Mesodermal cell (in vitro differentiated cells): ENCODE measurements around the gene MTFR1L.

Experiments
- H3K27ac ChIP-seq: 2 replicates; pipeline ENCODE4 v1.7.0; 2013; ENCODE audit warnings: mild to moderate bottlenecking, low read depth, low read length, moderate library complexity; ENCODE audit not compliant: severe bottlenecking
- H3K36me3 ChIP-seq: 2 replicates; pipeline ENCODE4 v1.7.1; 2013; ENCODE audit warnings: mild to moderate bottlenecking, low read length, moderate library complexity; ENCODE audit not compliant: control insufficient read depth, insufficient read depth
- H3K4me1 ChIP-seq: one replicate; pipeline ENCODE4 v1.7.1; 2013; ENCODE audit warnings: mild to moderate bottlenecking, low read length; ENCODE audit not compliant: insufficient read depth, control insufficient read depth, poor library complexity, severe bottlenecking
- H3K4me3 ChIP-seq: 2 replicates; pipeline ENCODE4 v1.7.0; 2013; ENCODE audit warnings: low read length, control low read depth, mild to moderate bottlenecking; ENCODE audit not compliant: insufficient read depth, poor library complexity, severe bottlenecking; ENCODE audit errors: extremely low read depth
- H3K9me3 ChIP-seq: 2 replicates; pipeline ENCODE4 v1.7.1; 2013; ENCODE audit warnings: mild to moderate bottlenecking, low read length, moderate library complexity; ENCODE audit not compliant: control insufficient read depth
- WGBS, 2 experiments: methylation state at CpG; one replicate each; pipeline ENCODE4 v1.1.5; 2013; ENCODE audit warnings: missing lambda C conversion rate in 2 of 2; ENCODE audit not compliant: insufficient coverage in 2 of 2; 5-methylcytosine and 5-hydroxymethylcytosine counted together

The MTFR1L gene

GRCh38 chr1:25848531-25848930 is 28.8 kb downstream of the MTFR1L start:
- Histone ChIP-seq H3K27ac (peak overlapping the region; percentile 60), H3K36me3 (no peaks in the 10 kb centered on the region), H3K4me1 (peaks cover 16% of the 10 kb centered on the region), H3K9me3 (no peaks in the 10 kb centered on the region), H3K4me3 (no peak overlapping the region)
- WGBS, 2 experiments, result 20 to 50% methylated on average over 1 of the region's 1 CpG

DNA sequence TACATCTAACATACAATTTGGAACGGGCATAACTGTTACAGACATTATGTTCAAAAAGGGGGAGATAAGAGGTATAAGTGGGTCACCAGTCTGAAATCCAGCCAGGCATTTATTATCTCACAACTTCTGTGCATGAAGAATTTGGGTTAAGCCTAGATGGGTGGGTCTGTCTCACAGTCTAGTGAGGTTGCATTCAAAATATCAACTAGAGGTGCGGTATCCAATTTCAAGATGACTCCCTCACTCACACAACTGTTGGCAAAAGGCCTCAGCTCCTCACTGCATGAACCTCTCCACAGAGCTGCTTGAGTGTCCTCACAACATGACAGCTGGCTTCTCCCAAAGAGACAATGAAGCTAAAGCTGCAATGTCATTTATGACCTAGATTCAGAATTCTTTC is 34.8 kb downstream of the MTFR1L start:
- no CpG with 5 or more reads among the region's 2 CpGs for WGBS, 2 experiments

GRCh38 chr1:25856856-25857255 is 37.1 kb downstream of the MTFR1L start:
- no peak overlapping the region for H3K27ac ChIP-seq

More for the DNA sequence above, 34.8 kb downstream of the MTFR1L start:
- Histone ChIP-seq H3K9me3 (no peaks in the 10 kb centered on the region), H3K4me3 (no peak overlapping the region), H3K36me3 (no peaks in the 10 kb centered on the region), H3K27ac (no peak overlapping the region), H3K4me1 (peaks cover 5% of the 10 kb centered on the region)

GRCh38 chr1:25858494-25858893 is 38.7 kb downstream of the MTFR1L start:
- no peaks in the 10 kb centered on the region for H3K9me3 ChIP-seq
- WGBS, 2 experiments, result 29 to 37% methylated on average over 7 of the region's 7 CpGs
- peaks cover 14% of the 10 kb centered on the region for H3K4me1 ChIP-seq
- H3K27ac ChIP-seq, result no peak overlapping the region
- H3K4me3 ChIP-seq, result peak overlapping the region; percentile 78
- H3K36me3 ChIP-seq, result peaks cover 8% of the 10 kb centered on the region

More at GRCh38 chr1:25856856-25857255, 37.1 kb downstream of the MTFR1L start:
- 73 to 94% methylated on average over 3 to 10 of the region's 11 CpGs for WGBS, 2 experiments
- Histone ChIP-seq H3K4me3 (no peak overlapping the region), H3K36me3 (no peaks in the 10 kb centered on the region), H3K9me3 (no peaks in the 10 kb centered on the region), H3K4me1 (peaks cover 14% of the 10 kb centered on the region)

- H3K4me3 ChIP-seq, result peak within 1 kb of the TSS; percentile 78
- peaks cover 14% of the 10 kb centered on the region for H3K36me3 ChIP-seq
- WGBS, 2 experiments, result 0 to 1% methylated on average over 65 to 74 of the region's 77 CpGs
- H3K4me1 ChIP-seq, result peaks cover 14% of the 10 kb centered on the region
- H3K9me3 ChIP-seq, result no peaks in the 10 kb centered on the region
- peak within 1 kb of the TSS; percentile 66 for H3K27ac ChIP-seq
Observed at GRCh38 chr1:25858906-25859789, 39.4 kb downstream of the MTFR1L start, which contains the start of gene AUNIP. AUNIP (minus strand) TSS chr1:25859457; CDS start chr1:25859357, 100 bp downstream.

DNA sequence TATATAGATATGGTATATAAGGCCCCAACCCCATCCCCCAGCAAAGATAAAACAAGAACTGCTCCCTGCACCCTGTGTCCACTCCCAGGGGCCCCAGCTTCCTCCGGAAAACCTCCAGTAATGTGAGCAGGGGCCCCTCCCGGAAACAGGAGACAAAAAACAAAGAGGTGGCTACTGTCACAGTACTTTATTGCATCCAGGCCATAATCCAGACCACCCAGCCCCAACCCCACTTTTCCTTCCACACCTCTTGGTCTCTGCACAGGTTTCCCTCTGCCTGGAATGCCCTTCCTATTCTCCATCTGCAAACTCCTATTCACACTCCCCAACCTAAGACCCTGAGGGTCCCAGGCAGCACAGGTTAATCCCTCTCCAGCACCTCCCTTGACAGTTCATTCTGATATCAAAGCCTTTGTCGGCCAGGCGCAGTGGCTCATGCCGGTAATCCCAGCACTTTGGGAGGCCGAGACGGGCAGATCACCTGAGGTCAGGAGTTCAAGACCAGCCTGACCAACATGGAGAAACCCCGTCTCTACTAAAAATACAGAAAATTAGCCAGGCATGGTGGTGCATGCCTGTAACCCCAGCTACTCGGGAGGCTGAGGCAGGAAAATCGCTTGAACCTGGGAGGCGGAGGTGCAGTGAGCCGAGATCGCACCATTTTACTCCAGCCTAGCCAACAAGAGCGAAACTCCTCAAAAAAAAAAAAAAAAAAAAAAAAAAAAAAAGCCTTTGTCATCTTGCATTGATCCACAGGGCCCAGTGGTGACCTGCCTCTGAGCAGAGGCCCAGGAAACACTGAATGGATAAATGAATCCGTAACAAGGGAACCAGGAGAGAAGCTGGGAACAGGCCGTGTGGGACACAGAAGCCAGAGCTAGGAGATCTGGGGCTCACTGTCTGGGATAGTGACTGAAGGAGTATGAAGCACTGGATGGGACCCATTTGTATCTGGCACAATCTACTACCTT is 41.8 kb downstream of the MTFR1L start:
- Histone ChIP-seq H3K9me3 (no peaks in the 10 kb centered on the region), H3K36me3 (peaks cover 16% of the 10 kb centered on the region), H3K4me1 (peaks cover 13% of the 10 kb centered on the region), H3K27ac (no peak overlapping the region), H3K4me3 (no peak overlapping the region)
- 78 to 84% methylated on average over 6 to 14 of the region's 16 CpGs for WGBS, 2 experiments

- peaks cover 16% of the 10 kb centered on the region for H3K36me3 ChIP-seq
- no peak overlapping the region for H3K4me3 ChIP-seq
- H3K9me3 ChIP-seq, result no peaks in the 10 kb centered on the region
- no peak overlapping the region for H3K27ac ChIP-seq
- 94 to 97% methylated on average over 20 of the region's 20 CpGs for WGBS, 2 experiments
- H3K4me1 ChIP-seq, result peaks cover 13% of the 10 kb centered on the region
Observed at GRCh38 chr1:25862785-25863485, 43.2 kb downstream of the MTFR1L start.

DNA sequence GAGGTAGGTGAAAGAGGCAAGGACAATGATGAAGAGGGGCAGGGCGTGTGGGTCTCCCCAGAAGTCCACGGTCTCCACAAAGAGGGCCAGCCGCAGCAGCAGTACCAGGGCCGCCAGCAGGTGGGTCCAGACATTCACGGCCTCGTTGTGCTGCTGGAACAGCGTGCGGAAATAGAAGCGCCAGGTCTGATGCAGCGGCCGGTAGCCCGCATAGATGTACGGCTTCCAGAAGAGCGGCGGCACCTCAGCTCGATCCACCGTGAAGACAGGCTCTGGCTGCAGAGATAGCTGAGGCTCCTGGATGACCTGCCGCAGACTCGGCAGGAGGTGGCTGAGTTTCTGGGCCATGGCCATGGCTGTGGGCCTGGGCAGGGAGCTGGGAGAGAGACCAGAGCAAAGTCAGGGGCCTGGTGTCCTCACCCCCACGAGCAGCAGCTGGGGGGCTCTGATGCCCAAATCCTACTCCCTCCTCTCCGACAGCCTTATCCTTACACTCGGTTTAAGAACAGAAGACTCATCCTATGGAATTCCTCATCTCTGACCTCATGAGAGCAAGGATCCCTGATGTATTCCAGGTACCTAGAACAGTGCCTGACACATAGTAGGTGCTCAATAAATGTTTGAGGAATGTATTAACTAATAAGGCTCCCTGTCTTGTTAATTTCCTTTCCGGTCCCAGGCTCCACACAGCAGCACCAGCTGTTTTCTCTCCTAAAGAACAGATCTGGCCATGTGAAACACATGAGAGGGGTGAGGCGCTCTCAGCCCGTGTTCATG is 43.9 kb downstream of the MTFR1L start:
- no peak overlapping the region for H3K27ac ChIP-seq
- H3K4me3 ChIP-seq, result no peak overlapping the region
- H3K9me3 ChIP-seq, result no peaks in the 10 kb centered on the region
- 94 to 95% methylated on average over 21 to 25 of the region's 25 CpGs for WGBS, 2 experiments
- H3K36me3 ChIP-seq, result peaks cover 16% of the 10 kb centered on the region
- H3K4me1 ChIP-seq, result peaks cover 13% of the 10 kb centered on the region

DNA sequence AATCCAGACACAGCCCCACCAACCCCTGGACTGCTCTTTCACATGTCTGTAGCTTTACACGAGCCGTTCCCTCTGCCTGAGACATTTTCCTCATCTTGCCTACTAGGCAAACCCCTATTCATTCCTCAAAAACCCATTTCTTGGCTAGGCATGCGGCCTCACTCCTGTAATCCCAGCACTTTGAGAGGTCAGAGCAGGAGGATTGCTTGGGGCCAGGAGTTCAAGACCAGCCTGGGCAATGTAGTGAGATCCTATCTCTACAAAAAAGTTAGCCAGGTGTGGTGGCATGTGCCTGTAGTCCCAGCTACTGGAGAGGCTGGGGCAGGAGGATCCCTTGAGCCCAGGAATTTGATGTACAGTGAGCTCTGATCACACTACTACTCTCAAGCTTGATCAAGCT is 44.7 kb downstream of the MTFR1L start:
- no peaks in the 10 kb centered on the region for H3K9me3 ChIP-seq
- peaks cover 13% of the 10 kb centered on the region for H3K4me1 ChIP-seq
- H3K27ac ChIP-seq, result no peak overlapping the region
- no peak overlapping the region for H3K4me3 ChIP-seq
- peaks cover 16% of the 10 kb centered on the region for H3K36me3 ChIP-seq
- 93 to 100% methylated on average over 2 to 3 of the region's 3 CpGs for WGBS, 2 experiments
